Mucosa of rectum (tissue), 2 donors: Measurements from ENCODE around the gene WDR77.

ENCODE experiments used
- H3K27ac ChIP-seq, 2 donors: one replicate each; pipeline ENCODE4 v1.7.0; 2013; ENCODE audit warnings: inconsistent platforms in 2 of 2, low read depth in 2 of 2, low read length in 2 of 2
- H3K27me3 ChIP-seq, 2 donors: one replicate each; pipeline ENCODE4 v1.7.0; 2013; ENCODE audit warnings: low read length in 2 of 2; ENCODE audit not compliant: control insufficient read depth in 2 of 2, insufficient read depth in 2 of 2
- H3K36me3 ChIP-seq, 2 donors: one replicate each; pipeline ENCODE4 v1.7.0; 2013; ENCODE audit warnings: low read length in 2 of 2; ENCODE audit not compliant: control insufficient read depth in 2 of 2, insufficient read depth in 2 of 2
- H3K4me1 ChIP-seq, 2 donors: one replicate each; pipeline ENCODE4 v1.7.0; 2013; ENCODE audit warnings: low read length in 2 of 2, mild to moderate bottlenecking in 1 of 2; ENCODE audit not compliant: control insufficient read depth in 2 of 2, insufficient read depth in 2 of 2
- H3K4me3 ChIP-seq, 2 donors: one replicate each; pipeline ENCODE4 v1.7.0; 2013; ENCODE audit warnings: low read length in 2 of 2
- H3K9ac ChIP-seq, 2 donors: one replicate each; pipeline ENCODE4 v1.7.0; 2013; ENCODE audit warnings: low read length in 2 of 2, low read depth in 1 of 2, mild to moderate bottlenecking in 1 of 2
- H3K9me3 ChIP-seq, 2 donors: one replicate each; pipeline ENCODE4 v1.7.0; 2013; ENCODE audit warnings: low read length in 2 of 2; ENCODE audit not compliant: control insufficient read depth in 2 of 2
- donor health status: healthy.
- donor health status: Normal muscosa, but diverticular disease.

WDR77 gene

DNA sequence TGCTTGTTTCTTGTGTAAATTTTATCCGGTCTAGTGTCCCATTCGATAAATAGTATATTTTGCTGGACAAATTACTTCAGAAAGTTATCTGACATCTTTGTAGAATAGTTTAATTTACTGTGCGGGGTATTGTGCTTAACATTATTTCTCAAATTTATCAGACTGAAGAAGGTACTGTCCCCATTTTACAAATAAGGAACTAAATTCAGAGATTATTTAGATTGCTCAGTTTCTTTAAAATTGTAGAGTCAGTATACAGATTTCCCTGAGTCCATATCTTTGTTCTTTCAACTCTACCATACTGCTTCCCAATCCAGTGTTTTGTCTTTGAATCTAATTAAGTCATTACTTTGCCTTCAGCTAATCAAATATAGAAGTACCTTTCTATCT lies 6.6 kb upstream of the WDR77 start:
- Histone ChIP-seq H3K27ac (no peak overlapping the region), H3K27me3 (no peaks in the 10 kb centered on the region), H3K4me1 (peaks cover 12 to 16% of the 10 kb centered on the region in 2 donors), H3K9me3 (no peaks in the 10 kb centered on the region), H3K4me3 (no peak overlapping the region), H3K9ac (no peak overlapping the region), H3K36me3 (peaks cover 61 to 62% of the 10 kb centered on the region in 2 donors)

DNA sequence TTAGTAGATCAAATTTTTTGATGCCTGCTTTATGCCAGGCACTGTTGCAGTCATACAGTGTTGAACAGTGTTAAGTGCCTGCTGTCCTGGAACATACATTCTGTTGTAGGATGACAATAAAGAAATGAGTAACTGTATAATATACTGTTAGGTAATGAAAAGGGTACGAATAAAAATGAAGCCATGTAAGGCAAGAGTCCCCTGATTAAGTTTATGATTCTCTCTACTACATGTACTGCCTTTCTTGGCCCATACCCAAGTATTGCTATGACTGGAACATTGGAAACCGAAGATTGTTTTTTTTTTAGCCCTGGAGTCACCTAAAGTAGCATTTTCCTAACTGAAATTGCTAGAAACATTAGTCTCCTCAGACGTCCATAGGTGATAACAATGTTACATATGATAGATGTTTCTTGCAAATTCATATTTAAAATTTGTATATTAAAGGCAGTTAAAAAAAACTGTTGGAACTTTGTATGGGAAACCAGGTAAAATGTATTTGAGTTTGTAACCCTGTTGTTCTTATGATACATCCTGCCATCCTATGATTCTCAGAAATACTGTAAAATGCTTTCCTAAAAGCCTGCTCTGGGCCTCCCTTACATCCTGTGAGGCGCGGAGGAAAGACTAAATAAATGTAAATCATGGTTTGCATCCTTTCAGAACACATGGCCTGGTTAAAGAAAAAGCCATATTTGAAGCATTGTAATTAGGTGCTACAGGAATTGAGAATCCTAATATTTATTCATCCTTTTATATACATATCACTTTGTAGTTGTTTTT lies 6.0 kb upstream of the WDR77 start:
- no peak overlapping the region for H3K4me3 ChIP-seq
- H3K36me3 ChIP-seq: peaks cover 57 to 59% of the 10 kb centered on the region in 2 donors

DNA sequence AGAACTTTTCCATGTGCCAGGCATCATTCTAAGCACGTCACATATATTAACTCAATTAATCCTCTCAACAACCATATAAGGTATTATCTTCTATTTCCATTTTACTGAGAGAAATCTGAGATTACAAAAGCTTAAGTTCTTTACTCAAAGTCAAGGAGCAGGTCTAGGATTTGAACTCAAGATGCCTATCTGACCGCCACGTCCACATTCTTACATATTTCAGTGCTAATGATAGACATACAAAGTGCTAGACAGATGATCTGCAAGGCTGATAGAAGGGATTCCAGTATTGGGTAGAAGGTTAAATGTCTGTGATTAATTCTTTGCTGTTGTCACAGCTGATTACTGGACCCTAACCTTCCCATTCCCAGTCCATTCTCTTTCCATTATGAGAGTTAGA lies 4.7 kb upstream of the WDR77 start:
- Histone ChIP-seq H3K27me3 (no peaks in the 10 kb centered on the region), H3K36me3 (peaks cover 45 to 48% of the 10 kb centered on the region in 2 donors), H3K4me3 (no peak overlapping the region), H3K9me3 (no peaks in the 10 kb centered on the region), H3K9ac (no peak overlapping the region), H3K27ac (no peak overlapping the region), H3K4me1 (peaks cover 19 to 25% of the 10 kb centered on the region in 2 donors)

More for the DNA sequence above, 6.0 kb upstream of the WDR77 start:
- no peaks in the 10 kb centered on the region for H3K27me3 ChIP-seq
- H3K4me1 ChIP-seq: peaks cover 17 to 22% of the 10 kb centered on the region in 2 donors
- H3K27ac ChIP-seq: no peak overlapping the region
- no peak overlapping the region for H3K9ac ChIP-seq
- H3K9me3 ChIP-seq: no peaks in the 10 kb centered on the region

DNA sequence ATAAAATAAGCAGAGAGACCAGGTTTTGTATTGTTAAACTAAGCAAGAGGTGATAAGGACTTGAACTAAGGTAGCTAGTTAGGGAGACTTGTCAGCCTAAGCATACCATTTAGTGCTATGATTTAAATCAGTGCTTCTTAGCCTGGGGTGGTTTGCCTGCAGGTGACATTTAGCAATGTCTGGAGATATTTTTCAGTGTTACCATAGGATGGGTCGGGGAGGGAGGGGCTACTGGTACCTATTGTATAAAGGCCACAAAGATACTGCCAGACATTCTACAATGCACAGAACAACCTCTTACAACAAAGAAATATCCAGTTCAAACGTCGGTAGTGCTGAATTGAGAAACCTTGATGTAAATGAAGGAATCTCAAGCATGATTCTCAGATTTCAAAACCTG lies 3.5 kb upstream of the WDR77 start:
- Histone ChIP-seq H3K4me1 (peaks cover 22 to 28% of the 10 kb centered on the region in 2 donors), H3K27me3 (no peaks in the 10 kb centered on the region), H3K9ac (no peak overlapping the region), H3K9me3 (no peaks in the 10 kb centered on the region), H3K4me3 (no peak overlapping the region), H3K27ac (no peak overlapping the region), H3K36me3 (peaks cover 33 to 37% of the 10 kb centered on the region in 2 donors)

DNA sequence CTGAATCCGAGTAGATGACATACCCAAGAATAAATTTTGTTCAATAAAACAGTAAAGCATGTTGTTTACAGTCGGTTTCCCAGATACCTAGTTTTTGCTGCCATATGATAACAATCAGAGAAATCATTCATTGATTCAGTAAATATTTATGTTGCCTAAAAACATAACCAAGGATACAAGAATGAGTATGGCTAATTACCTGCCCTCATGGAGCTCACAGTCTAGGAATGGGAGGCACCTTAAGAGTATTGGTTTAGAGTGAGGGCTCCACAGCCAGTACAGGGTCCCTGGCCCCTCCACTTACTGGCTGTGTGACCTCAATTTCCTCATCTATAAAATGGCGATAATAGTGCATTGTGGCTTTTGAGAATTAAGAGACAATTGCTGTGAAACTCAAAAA lies 1.1 kb upstream of the WDR77 start:
- Histone ChIP-seq H3K9ac (peak overlapping the region; percentile 97 to 99), H3K4me1 (peaks cover 30 to 40% of the 10 kb centered on the region in 2 donors), H3K27me3 (no peaks in the 10 kb centered on the region), H3K27ac (peak overlapping the region in 1 of 2 donors; percentile 89), H3K36me3 (peaks cover 21 to 22% of the 10 kb centered on the region in 2 donors), H3K4me3 (peak overlapping the region; percentile 100), H3K9me3 (no peaks in the 10 kb centered on the region)

DNA sequence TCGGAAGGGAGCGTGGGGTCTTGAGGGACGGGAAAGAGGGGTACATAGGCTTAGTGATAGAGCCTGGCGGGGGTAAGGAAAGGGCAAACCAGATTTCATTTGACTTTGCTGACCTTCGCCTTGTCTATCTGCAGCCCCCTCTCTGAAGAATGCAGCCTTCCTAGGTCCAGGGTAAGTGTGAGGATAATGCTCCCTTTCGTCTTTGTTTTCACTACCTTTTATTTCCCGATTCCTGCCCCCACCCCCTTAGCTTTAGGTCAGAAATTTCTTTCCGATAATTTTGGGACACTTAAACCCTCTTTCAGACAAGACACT lies 604 bp upstream of the WDR77 start:
- no peaks in the 10 kb centered on the region for H3K27me3 ChIP-seq
- peak overlapping the region; percentile 100 for H3K4me3 ChIP-seq
- H3K27ac ChIP-seq: peak overlapping the region; percentile 89 to 93
- peak overlapping the region; percentile 97 to 99 for H3K9ac ChIP-seq
- H3K9me3 ChIP-seq: no peaks in the 10 kb centered on the region
- H3K36me3 ChIP-seq: peaks cover 19% of the 10 kb centered on the region in 2 donors
- peaks cover 30 to 40% of the 10 kb centered on the region in 2 donors for H3K4me1 ChIP-seq

DNA sequence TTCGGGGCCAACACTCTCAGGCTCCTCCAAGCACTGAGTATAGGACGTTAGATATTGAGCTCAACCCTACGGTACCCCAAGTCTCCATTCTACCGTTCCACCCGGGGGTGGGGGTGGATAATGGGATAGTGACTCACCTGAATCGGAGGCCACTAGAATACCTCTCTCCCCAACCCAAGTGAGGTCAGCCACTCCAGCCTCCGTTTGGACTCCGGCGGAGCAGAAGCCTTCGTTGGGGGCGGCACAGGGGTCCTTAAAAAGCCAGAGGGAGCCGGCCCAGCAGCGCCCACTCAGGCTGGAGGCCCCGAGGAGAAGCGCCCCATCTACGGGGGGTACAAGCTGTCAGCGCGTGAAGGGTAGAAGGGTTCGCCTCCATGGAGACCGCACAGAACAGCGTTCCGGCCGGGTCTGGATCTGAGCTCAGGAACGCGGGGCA lies 556 bp downstream of the WDR77 start:
- no peaks in the 10 kb centered on the region for H3K9me3 ChIP-seq
- peak overlapping the region; percentile 100 for H3K4me3 ChIP-seq
- peak overlapping the region; percentile 68 to 74 for H3K9ac ChIP-seq
- H3K36me3 ChIP-seq: peaks cover 18 to 21% of the 10 kb centered on the region in 2 donors
- H3K4me1 ChIP-seq: peaks cover 30 to 36% of the 10 kb centered on the region in 2 donors
- H3K27me3 ChIP-seq: no peaks in the 10 kb centered on the region
- peak overlapping the region; percentile 57 to 63 for H3K27ac ChIP-seq

DNA sequence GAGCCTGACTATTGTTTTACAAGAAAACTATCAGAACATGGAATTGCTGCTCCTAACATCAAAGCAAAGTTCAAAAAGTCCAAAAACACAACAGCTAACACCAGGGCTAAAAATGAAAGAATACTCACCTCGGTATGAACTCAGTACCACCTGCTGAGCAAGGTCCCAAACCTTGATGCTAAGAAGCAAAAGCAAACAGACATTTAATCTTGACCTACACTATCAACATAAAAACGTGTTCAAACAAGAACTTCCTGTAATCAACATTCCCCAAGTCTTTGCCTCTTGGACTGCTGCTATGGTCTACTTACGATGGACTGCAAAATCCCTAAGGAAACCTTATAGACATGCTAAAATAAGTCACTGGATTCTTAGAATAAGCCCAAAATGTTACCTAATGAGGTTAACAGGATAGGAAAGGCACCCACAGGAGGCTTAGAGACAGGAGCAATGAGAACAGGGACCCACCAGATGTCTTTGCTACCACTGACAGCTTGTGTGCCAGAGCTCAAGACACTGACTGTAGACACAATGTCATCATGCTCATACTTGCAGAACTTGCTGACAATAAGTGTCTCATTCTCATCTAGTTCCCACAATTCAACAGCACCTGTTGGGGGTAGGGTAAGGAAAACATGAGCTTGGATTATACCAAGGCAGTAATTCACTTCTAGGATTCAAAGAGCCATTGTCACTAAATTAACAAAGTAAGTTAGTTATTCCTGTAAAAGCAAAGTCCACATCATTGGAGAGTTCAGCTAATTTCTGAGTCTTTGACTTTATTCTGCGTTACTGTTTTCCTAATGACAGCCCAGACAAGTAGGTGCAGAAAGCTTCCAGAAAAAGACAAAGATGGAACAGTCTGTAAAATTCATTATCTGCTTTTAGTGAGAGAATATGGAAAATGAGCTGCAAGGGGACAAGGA lies 1.8 kb downstream of the WDR77 start:
- Histone ChIP-seq H3K9ac (no peak overlapping the region), H3K27me3 (no peaks in the 10 kb centered on the region), H3K4me3 (peak overlapping the region; percentile 100), H3K9me3 (no peaks in the 10 kb centered on the region), H3K4me1 (peaks cover 27 to 34% of the 10 kb centered on the region in 2 donors), H3K27ac (peak overlapping the region; percentile 39 to 62), H3K36me3 (peaks cover 29 to 34% of the 10 kb centered on the region in 2 donors)

DNA sequence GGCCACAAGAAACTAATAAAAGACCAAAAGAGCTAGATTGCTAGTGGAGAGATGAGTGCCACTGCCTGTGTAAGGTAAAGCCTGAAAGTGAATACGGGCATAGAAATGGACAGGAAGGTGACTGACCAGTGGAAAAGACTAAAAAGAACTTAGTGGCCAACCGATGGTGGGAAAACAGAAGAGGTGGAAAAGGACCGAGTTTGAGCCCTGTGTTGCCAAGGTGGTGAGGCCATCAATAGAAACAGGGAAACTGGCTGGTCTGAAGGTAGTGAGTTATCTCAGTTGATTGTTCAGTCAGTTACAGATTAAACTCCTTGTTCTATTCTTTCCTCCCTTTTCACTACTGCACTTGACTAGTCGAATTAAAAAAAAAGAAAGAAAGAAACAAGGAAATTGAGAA lies 2.5 kb downstream of the WDR77 start:
- Histone ChIP-seq H3K27me3 (no peaks in the 10 kb centered on the region), H3K27ac (peak overlapping the region; percentile 39 to 62), H3K36me3 (peaks cover 36 to 38% of the 10 kb centered on the region in 2 donors), H3K4me1 (peaks cover 26 to 33% of the 10 kb centered on the region in 2 donors), H3K4me3 (peak overlapping the region in 1 of 2 donors; percentile 11), H3K9me3 (no peaks in the 10 kb centered on the region), H3K9ac (no peak overlapping the region)

DNA sequence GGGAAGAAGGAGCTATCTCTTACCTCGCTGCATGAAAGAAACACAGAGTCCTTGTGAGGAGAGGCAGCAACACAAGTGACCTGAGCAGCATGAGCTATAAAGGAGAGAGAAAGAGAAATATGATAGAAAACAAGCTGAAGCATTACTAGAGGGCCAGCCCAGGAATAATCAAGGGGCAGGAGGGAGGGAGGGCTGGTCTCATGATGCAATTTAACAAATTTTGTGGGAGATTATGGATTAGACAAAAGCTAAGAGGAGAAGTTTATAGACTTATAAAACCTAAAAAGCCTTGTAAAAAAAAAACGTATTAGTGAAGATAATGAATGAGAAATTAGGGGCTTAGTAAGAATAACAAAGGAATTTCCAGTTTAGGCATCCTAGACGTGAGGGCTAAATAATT lies 5.0 kb downstream of the WDR77 start:
- Histone ChIP-seq H3K9me3 (no peaks in the 10 kb centered on the region), H3K4me3 (no peak overlapping the region), H3K27ac (no peak overlapping the region), H3K27me3 (no peaks in the 10 kb centered on the region), H3K9ac (no peak overlapping the region), H3K4me1 (peaks cover 10 to 15% of the 10 kb centered on the region in 2 donors), H3K36me3 (peaks cover 44 to 51% of the 10 kb centered on the region in 2 donors)
